Measurements from ENCODE around the gene KCNIP4.

- TF ChIP-seq ZNF274 (IDR thresholded peaks at IDR 0.05; ENCODE audit: low read depth, low read length) = no peak
- no peak for TF ChIP-seq YY1 (IDR thresholded peaks at IDR 0.05; ENCODE audit: insufficient read depth, insufficient read length)
- TF ChIP-seq SUZ12 (IDR thresholded peaks at IDR 0.05; ENCODE audit: extremely low read depth, insufficient read depth, insufficient read length) = no peak
These were observed 742.6 kb downstream of the KCNIP4 start for GRCh38 chr4:21205821-21206531.
